ENCODE data around the gene ATRNL1.

DNA sequence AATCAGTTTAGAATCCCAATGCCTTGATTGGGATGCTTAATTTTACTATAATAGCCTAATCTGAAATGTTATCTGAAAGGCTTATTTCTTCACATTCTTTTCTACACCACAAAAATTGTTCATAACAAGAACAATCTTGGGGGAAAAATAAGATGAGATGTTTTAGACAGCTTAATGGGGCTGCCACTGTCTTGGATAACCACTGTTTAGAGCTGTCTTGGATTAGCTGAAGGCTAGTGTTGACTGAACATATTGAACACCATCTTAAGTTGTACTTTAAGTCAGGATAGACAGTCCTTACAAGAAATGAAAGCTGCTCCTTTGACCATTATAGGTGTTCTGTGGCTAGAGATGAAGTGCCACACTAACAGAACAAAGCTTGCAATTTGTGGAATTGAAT, 678.6 kb downstream of the ATRNL1 start:
- TF ChIP-seq CTCF (IDR thresholded peaks at IDR 0.05) (no peak), EZH2phosphoT487 (IDR thresholded peaks at IDR 0.05) (no peak), EZH2 (IDR thresholded peaks at IDR 0.05) (no peak)
